A549 (cell line): ENCODE results near the gene TANK. TPM values are rescaled to one million over a fixed set of nuclear protein-coding genes. Genes with fewer than 3 reads are reported as not detected.
A peak's percentile ranks its signal among the peaks of the same experiment; 100 is the strongest.

Experiments
- ATAC-seq, 2 experiments: fragments of 200-7000 bp in 1 of 2; fragments of >200 bp in 1 of 2; cut with Nextera tagmentation in 1 of 2; cut with Tn5 transposase in 1 of 2; 3 replicates each; pipeline versions ENCODE4 v1.8.0 to v1.9.1; 2018 to 2020; ENCODE audit warnings: mild to moderate bottlenecking in 1 of 2, moderate library complexity in 1 of 2
- CTCF ChIA-PET: fragments of 300-600 bp; sonication (Branson Sonifier 250); formaldehyde crosslinking; extraction: SDS; loops from one replicate; lab custom pipeline; 2021; ENCODE audit warnings: antibody characterized with exemption, inconsistent platforms; lab: Yijun Ruan, JAX
- POLR2A ChIA-PET: fragments of 350-600 bp; formaldehyde crosslinking; extraction: SDS; loops from one replicate; lab custom pipeline; 2021; ENCODE audit warnings: antibody characterized with exemption, inconsistent platforms; lab: Yijun Ruan, JAX
- DNase-seq, 2 experiments: peaks; one replicate each; pipeline versions ENCODE4 v3.0.0 to v3.0.0-alpha.2; 2011 to 2016; ENCODE audit warnings: low read depth in 1 of 2, low spot score in 1 of 2
- FAIRE-seq: peaks from 2 replicates; lab custom pipeline; 2011; peaks lifted over from hg19 to GRCh38; lab: Jason Lieb, UNC
- H3K27ac ChIP-seq, 2 experiments: fragments of >200 bp; sonication (Bioruptor Twin); formaldehyde crosslinking; 3 replicates each; pipeline ENCODE4 v1.5.1; 2016 to 2017
- H3K4me1 ChIP-seq: fragments of >200 bp; sonication (Bioruptor Twin); formaldehyde crosslinking; 3 replicates; pipeline ENCODE4 v1.6.1; 2016
- H3K4me2 ChIP-seq: fragments of >200 bp; sonication (Bioruptor Twin); formaldehyde crosslinking; 3 replicates; pipeline ENCODE4 v1.6.1; 2016
- H3K4me3 ChIP-seq: fragments of >200 bp; sonication (Bioruptor Twin); formaldehyde crosslinking; 3 replicates; pipeline ENCODE4 v1.5.1; 2016
- H3K9me3 ChIP-seq: fragments of >200 bp; sonication (Bioruptor Twin); formaldehyde crosslinking; 3 replicates; pipeline ENCODE4 v1.6.1; 2016
- BCL3 ChIP-seq: fragments of >200 bp; sonication (Bioruptor Twin); formaldehyde crosslinking; IDR thresholded peaks from 3 replicates; pipeline ENCODE4 v1.6.1; 2016
- BHLHE40 ChIP-seq: IDR thresholded peaks from 2 replicates; pipeline ENCODE4 v1.6.1; 2012; ENCODE audit warnings: low read depth, low read length, inconsistent platforms
- CHD2 ChIP-seq: fragments of 150-350 bp; IDR thresholded peaks from 2 replicates; pipeline ENCODE4 v1.6.1; 2014; ENCODE audit warnings: low read length; ENCODE audit not compliant: partially characterized antibody
- EHMT2 ChIP-seq: fragments of 200-600 bp; sonication (generic); IDR thresholded peaks from 2 replicates; pipeline ENCODE4 v1.6.1; 2016; ENCODE audit warnings: antibody characterized with exemption, low read depth, mild to moderate bottlenecking, moderate library complexity
- EP300 ChIP-seq, 2 experiments: fragments of >200 bp; sonication (Bioruptor Twin); formaldehyde crosslinking; IDR thresholded peaks; 2 replicates in 1 of 2; 3 replicates in 1 of 2; pipeline ENCODE4 v1.6.1; 2016 to 2017
- FOSL2 ChIP-seq, 2 experiments: fragments of 450-650 bp in 1 of 2; fragments of >200 bp in 1 of 2; sonication (Bioruptor Twin) in 1 of 2; formaldehyde crosslinking; IDR thresholded peaks; 2 replicates each; pipeline versions ENCODE4 v1.5.0 to v1.6.1; 2016 to 2020; ENCODE audit warnings: mild to moderate bottlenecking in 1 of 2, moderate library complexity in 1 of 2
- GATA3 ChIP-seq: IDR thresholded peaks from 2 replicates; pipeline ENCODE4 v1.6.1; 2012; ENCODE audit warnings: borderline replicate concordance
- HOXB5 ChIP-seq: fragments of 250-450 bp; sonication (Bioruptor Pico); IDR thresholded peaks from 2 replicates; pipeline ENCODE4 v1.5.0; 2020; ENCODE audit warnings: mild to moderate bottlenecking, moderate library complexity
- JUN ChIP-seq, 2 experiments: fragments of >200 bp; sonication (Bioruptor Twin); formaldehyde crosslinking; IDR thresholded peaks; 2 replicates in 1 of 2; 3 replicates in 1 of 2; pipeline ENCODE4 v1.6.1; 2016 to 2017
- JUNB ChIP-seq: fragments of >200 bp; sonication (Bioruptor Twin); formaldehyde crosslinking; IDR thresholded peaks from 2 replicates; pipeline ENCODE4 v1.6.1; 2016
- KDM5A ChIP-seq: fragments of 200-600 bp; sonication (generic); IDR thresholded peaks from 2 replicates; pipeline ENCODE4 v1.6.1; 2016; ENCODE audit warnings: antibody characterized with exemption, mild to moderate bottlenecking
- MAFK ChIP-seq: fragments of 450-650 bp; IDR thresholded peaks from 2 replicates; pipeline ENCODE4 v1.6.1; 2014; ENCODE audit not compliant: partially characterized antibody
- MAX ChIP-seq: IDR thresholded peaks from 2 replicates; pipeline ENCODE4 v1.6.1; 2012
- NFE2L2 ChIP-seq: fragments of 150-350 bp; conservative IDR thresholded peaks from 2 replicates; pipeline ENCODE4 v1.6.1; 2014; ENCODE audit warnings: low read length
- POLR2A ChIP-seq: IDR thresholded peaks from 2 replicates; pipeline ENCODE4 v1.6.1; 2012; ENCODE audit warnings: mild to moderate bottlenecking, low read length
- RAD21 ChIP-seq, 2 experiments: fragments of >200 bp in 1 of 2; sonication (Bioruptor Twin) in 1 of 2; formaldehyde crosslinking in 1 of 2; IDR thresholded peaks in 1 of 2; conservative IDR thresholded peaks in 1 of 2; 2 replicates in 1 of 2; 3 replicates in 1 of 2; pipeline ENCODE4 v1.6.1; 2012 to 2018; ENCODE audit warnings: inconsistent platforms in 1 of 2
- REST ChIP-seq: fragments of 200-600 bp; sonication (generic); IDR thresholded peaks from 2 replicates; pipeline ENCODE4 v1.6.1; 2016; ENCODE audit warnings: antibody characterized with exemption, mild to moderate bottlenecking, moderate library complexity
- RFX5 ChIP-seq: fragments of 450-650 bp; IDR thresholded peaks from 2 replicates; pipeline ENCODE4 v1.7.1; 2014; ENCODE audit warnings: antibody characterized with exemption, mild to moderate bottlenecking, moderate library complexity
- SMC3 ChIP-seq: fragments of >200 bp; sonication (Bioruptor Twin); formaldehyde crosslinking; IDR thresholded peaks from 3 replicates; pipeline ENCODE4 v1.6.1; 2018; ENCODE audit warnings: inconsistent platforms
- ZC3H11A ChIP-seq: fragments of 450-650 bp; IDR thresholded peaks from 2 replicates; pipeline ENCODE4 v1.6.1; 2014; ENCODE audit warnings: antibody characterized with exemption, mild to moderate bottlenecking
- ZNF302 ChIP-seq: fragments of 250-450 bp; sonication (Bioruptor Pico); IDR thresholded peaks from 2 replicates; pipeline ENCODE4 v1.9.0; 2021; ENCODE audit warnings: inconsistent platforms, mild to moderate bottlenecking, moderate library complexity
- WGBS: methylation state at CpG from one replicate; pipeline ENCODE4 v1.1.6; 2017; ENCODE audit errors: missing lambda C conversion rate; 5-methylcytosine and 5-hydroxymethylcytosine counted together
- polyA plus RNA-seq, 4 experiments: library from polyadenylated mRNA; depleted of rRNA in 3 of 4; stranded (reverse); fragments of >200 nt; fragmentation: RNase III in 1 of 4; extraction: RNeasy Plus Mini Kit Qiagen cat#74134 plus additional on column Dnase treatment in 1 of 4; gene quantifications; 2 replicates in 3 of 4; 3 replicates in 1 of 4; pipeline ENCODE4 v1.2.3, GENCODE V29; 2011 to 2017

The TANK gene
- polyA plus RNA-seq, 2 of the 4 experiments (the other 2 are of a cell fraction): 59.6 to 76.3 TPM

- no peaks in the 10 kb centered on the region for H3K9me3 ChIP-seq
- POLR2A ChIA-PET: no interaction called here
- DNase-seq (peak; percentile 75 to 85), FAIRE-seq (peak; percentile 92), ATAC-seq (peak; percentile 98)
- peaks cover 34% of the 10 kb centered on the region for H3K4me1 ChIP-seq
- WGBS: 14% methylated on average over 3 of the region's 3 CpGs
- no peak for TF ChIP-seq ZNF302
- TF ChIP-seq ZC3H11A: no peak
- peak; percentile 90 for TF ChIP-seq NFE2L2
- no peak for TF ChIP-seq BHLHE40
- TF ChIP-seq SMC3: no peak
- TF ChIP-seq REST: no peak
- TF ChIP-seq RAD21 (conservative IDR thresholded peaks at IDR 0.05 in 1 of 2, IDR thresholded peaks at IDR 0.05 in 1 of 2): 0 out of 5 replicates have a peak, but pooled peaks of 1 of the 2 experiments have one; percentile 22
- peak; percentile 91 for TF ChIP-seq FOSL2 (IDR thresholded peaks at IDR 0.05)
- peak; percentile 96 for TF ChIP-seq FOSL2 (CRISPR knock-in tag; IDR thresholded peaks at IDR 0.05)
- no peak for TF ChIP-seq RFX5
- TF ChIP-seq JUN (IDR thresholded peaks at IDR 0.05): peak; percentile 40 to 62; a peak in 2 of 5 replicates
- peak; percentile 91 for TF ChIP-seq JUNB
- no peak for TF ChIP-seq POLR2A
- peak; percentile 99 for TF ChIP-seq MAFK
- peak in 1 of 2 experiments; percentile 21; a peak in 1 of 5 replicates for TF ChIP-seq EP300 (IDR thresholded peaks at IDR 0.05)
- TF ChIP-seq MAX: peak; percentile 70
- peak; percentile 7; the same call in 1 of the 2 replicates for TF ChIP-seq EHMT2
- no peak for TF ChIP-seq HOXB5 (CRISPR knock-in tag)
- TF ChIP-seq GATA3: 0 out of 2 replicates have a peak, but pooled peaks have one; percentile 47
- no peak for TF ChIP-seq KDM5A
- TF ChIP-seq BCL3: no peak
- TF ChIP-seq CHD2: no peak
- H3K27ac ChIP-seq: peak overlapping the region; percentile 90 to 94
- CTCF ChIA-PET: interaction anchor here (1.2 kb wide), 1 partner anchor 59 kb away, joined by 5 read pairs; no protein-coding TSS in a partner anchor
- H3K4me2 ChIP-seq: peak overlapping the region; percentile 73
- H3K4me3 ChIP-seq: no peak overlapping the region
Observed at GRCh38 chr2:161122772-161123530, 37.3 kb upstream of the TANK start.

- peak overlapping the region; percentile 90 to 94 for H3K27ac ChIP-seq
- peaks cover 34% of the 10 kb centered on the region for H3K4me1 ChIP-seq
- H3K4me3 ChIP-seq: no peak overlapping the region
- ATAC-seq (peak; percentile 47 to 65; a peak in 5 of 6 replicates), DNase-seq (no peak), FAIRE-seq (no peak)
- ChIA-PET CTCF (no interaction called here), POLR2A (no interaction called here)
- no peak for TF ChIP-seq GATA3
- TF ChIP-seq EHMT2: 0 out of 2 replicates have a peak, but pooled peaks have one; percentile 10
- no peaks in the 10 kb centered on the region for H3K9me3 ChIP-seq
- WGBS: 37% methylated on average over 2 of the region's 2 CpGs
- peak overlapping the region; percentile 73 for H3K4me2 ChIP-seq
Observed at GRCh38 chr2:161123531-161124030, 36.6 kb upstream of the TANK start.
